Subcutaneous adipose tissue (tissue), 4 donors: ENCODE measurements around the gene PKHD1. TPM values are rescaled to one million over a fixed set of nuclear protein-coding genes. Genes with fewer than 3 reads are reported as not detected.

Experiments
- total RNA-seq, 4 donors: library from RNA; depleted of rRNA; stranded (reverse); fragments of >200 nt; gene quantifications; one replicate each; pipeline ENCODE4 v1.1.0, GENCODE V29; 2016
- TF ChIP-seq, protein P1 (sequence below): fragments of 450-650 bp; IDR thresholded peaks from one replicate; pipeline ENCODE4 v1.5.1; 2016; ENCODE audit warnings: low read depth, mild to moderate bottlenecking, control low read depth, antibody characterized with exemption, moderate library complexity

PKHD1 gene
- total RNA-seq, 4 donors from 2014 or later = under 0.01 to 1.1 (median 0.35) TPM

DNA sequence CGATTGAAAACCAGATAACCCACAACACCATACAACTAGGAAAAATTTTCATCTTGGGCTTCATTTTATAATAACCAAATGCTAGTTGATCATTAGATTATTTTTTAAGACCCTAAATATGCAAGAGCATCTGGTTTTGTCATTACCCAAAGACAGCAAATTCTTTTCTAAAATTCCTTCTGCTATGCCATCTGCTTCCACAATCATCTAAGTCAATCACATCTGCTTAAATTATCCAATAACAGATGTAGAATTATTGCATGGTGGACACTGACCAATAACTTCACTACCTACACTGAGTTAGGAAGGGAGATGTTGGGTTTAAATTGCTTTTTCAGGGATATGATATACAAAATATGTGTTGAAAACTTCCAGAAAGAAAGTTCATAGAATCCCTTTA, 41.9 kb downstream of the PKHD1 start:
- TF ChIP-seq, protein P1, sequence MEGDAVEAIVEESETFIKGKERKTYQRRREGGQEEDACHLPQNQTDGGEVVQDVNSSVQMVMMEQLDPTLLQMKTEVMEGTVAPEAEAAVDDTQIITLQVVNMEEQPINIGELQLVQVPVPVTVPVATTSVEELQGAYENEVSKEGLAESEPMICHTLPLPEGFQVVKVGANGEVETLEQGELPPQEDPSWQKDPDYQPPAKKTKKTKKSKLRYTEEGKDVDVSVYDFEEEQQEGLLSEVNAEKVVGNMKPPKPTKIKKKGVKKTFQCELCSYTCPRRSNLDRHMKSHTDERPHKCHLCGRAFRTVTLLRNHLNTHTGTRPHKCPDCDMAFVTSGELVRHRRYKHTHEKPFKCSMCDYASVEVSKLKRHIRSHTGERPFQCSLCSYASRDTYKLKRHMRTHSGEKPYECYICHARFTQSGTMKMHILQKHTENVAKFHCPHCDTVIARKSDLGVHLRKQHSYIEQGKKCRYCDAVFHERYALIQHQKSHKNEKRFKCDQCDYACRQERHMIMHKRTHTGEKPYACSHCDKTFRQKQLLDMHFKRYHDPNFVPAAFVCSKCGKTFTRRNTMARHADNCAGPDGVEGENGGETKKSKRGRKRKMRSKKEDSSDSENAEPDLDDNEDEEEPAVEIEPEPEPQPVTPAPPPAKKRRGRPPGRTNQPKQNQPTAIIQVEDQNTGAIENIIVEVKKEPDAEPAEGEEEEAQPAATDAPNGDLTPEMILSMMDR = no peak

DNA sequence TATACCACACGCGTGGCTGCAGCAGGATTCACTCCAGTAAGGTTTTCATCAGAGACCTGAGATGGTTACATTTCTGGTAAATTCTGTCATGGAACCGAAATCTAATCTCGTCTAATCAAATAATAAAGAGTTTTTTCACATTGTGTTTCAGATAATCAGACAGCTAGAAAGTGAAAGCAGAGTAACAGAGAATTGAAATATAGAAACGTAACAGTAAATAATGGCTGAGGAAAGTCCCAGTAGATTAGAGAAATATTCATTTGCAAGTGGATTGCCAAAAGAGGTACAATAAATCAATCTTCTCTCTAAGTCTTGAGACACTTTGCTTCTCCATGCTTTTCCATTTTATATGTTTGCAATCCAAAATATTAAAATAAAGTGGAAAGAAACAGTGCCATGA, 42.4 kb downstream of the PKHD1 start:
- TF ChIP-seq, protein P1 = no peak

DNA sequence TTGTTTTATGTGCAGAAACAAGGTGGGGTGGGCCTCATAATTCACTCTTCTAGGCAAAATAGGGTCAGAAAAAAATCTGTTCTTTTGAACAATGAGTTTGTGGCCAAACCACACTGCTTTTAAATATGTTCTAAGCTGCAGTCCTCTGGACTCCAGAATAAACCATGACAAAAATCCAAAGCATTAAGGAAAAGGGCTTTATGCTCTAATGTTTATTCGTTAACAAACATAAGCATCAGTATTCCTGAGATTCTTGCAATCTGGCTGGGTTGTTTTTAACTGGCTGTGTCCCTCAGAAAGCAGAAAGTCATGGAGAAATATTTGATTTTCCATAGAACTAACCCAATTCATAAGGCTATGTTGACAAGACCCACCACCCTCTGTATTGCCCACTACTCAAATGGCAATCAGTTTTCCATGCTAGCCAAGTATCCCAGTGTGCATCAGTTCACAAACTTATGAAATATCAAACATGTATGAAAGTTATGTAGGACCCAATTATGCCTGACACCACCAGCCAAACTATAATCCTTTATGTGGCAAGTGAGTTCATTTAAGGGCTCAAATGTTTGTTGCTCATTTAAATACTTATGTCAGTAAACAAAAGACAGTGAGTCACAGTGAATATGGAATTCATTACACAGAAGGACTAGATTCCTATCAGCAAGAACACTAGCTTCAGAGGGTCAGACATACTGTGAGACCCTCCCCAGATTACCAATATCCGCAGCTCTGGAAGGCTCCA, 45.1 kb downstream of the PKHD1 start:
- TF ChIP-seq, protein P1 = no peak

DNA sequence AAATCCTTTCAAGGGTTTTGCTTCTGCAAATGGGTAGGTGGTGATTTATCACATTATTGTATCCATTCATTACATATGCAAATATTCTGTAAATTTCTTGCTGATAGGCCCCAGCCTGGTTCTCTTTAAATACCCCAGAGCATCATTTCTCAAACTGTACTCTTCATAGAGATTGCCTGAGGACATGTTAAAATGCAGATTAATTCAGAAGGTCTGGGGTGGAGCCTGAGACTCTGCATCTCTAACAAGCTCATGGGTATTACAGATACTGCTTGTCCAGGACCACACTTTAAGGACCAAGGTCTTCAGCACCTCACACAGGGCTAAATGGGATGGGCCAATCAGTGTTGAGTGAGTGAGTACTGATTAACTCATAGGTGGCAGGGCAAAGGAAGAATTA, 46.3 kb downstream of the PKHD1 start:
- TF ChIP-seq, protein P1 = no peak

DNA sequence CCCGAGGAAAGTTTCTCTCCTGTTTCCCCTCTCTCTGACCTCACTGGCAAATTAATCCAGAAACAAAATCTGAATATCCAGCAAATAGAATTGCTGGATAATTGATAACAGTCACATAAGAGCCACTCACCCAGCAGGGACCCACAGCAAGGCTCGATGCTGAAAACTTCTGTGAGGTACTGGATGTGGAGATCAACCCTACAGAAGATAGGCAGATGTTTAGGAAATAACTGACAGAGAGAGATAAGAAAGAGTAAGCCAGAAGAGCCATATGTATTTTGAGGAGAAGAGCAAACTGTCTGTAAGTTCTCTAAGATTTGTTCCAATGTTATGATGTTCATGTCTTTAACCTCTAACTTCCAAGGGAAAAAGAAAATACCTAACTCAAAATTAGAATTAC, 59.7 kb downstream of the PKHD1 start:
- TF ChIP-seq, protein P1 = no peak

DNA sequence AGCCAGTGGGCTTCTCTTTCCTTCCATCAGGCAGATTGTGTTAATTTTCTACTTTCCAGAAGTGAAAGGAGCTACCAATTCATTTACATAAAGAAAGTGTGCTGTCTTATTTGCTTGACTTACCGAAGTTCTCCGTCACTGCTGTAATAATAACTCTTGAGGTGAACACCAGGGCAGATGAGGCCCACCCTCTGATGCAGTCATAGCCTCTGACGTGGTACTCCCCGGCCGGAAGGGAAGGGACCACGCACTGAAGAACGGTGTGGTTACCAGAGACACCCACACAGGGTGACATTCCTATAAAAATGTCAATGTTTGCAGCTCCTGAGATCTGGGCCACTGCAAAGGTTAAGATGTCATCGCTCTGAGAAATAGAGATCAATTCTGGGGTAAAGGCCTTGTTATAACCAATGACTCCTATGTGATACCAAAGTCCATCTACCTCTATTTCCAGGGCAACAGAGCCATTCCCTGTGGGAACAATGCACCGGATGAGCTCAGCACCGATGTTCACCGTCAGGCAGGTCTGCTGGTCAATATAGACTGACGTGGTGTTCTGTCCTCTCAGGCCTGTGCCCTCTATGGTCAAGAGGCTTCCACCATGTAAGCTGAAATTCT, 62.9 kb downstream of the PKHD1 start:
- TF ChIP-seq, protein P1 = no peak

DNA sequence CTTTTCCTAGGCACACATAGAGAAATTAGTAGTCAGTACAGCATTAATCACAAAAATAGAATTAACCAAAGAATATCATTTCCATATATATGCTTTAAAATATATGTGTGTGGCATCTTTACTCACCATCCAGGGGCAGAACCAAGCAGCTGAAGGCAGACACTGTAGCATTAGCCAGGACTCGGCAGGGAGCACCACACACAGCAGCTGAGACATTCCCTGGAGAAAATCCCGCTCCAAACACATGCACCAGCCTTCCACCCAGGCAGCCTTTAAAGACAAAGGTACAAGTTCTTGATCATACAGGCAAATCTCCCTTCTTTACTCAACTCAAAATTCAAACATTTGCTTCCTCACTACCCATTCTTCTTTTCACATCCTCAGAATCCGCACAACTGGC, 64.7 kb downstream of the PKHD1 start:
- TF ChIP-seq, protein P1 = no peak
